ENCODE measurements around the gene PTGDR. TPM values are rescaled to one million over a fixed set of nuclear protein-coding genes. Genes with fewer than 3 reads are reported as not detected.

Gene PTGDR
- total RNA-seq, 1 donor from 2014 or later: not detected

DNA sequence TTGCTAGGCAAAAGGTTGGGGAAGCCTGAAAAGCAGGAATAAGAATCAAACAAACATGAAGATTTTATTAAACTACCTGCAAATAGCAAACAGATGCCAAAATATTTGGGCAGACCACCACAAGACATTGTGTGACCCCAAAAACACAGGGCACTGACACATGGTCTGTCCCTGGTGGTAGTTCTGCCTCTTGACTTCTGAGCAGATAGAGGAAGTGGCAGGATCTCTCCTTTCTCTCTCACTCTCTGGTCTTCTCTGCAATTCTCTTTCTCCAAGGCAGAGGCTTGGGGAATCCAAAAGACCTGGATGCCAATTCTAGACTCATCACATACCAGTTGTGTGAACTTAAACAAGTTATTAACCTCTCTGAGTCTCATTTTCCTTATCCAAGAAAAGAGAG lies 4.3 kb upstream of the PTGDR start:
- DNase-seq (ENCODE audit: low read depth in 2 of 2): no peak

DNA sequence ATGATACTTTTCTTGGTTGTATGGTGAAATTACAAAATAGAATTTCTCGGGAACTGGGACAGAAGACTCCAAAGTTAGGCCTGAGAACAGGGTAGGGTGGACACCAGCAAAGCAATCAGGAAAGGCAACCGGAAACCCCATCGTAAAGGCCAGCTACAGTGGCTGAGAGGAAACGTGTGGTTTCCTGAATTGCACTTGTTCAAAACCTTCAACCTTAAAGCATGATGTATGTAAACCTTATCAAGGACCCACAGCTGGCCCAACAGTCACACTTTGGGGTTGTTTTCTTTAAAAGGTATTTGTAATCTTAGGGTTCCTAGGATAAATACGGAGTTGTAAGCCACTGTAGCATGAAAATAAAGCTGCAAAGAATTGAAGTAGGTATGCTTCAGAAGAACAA lies 2.2 kb upstream of the PTGDR start:
- peak in 1 of 2 donors; percentile 47 for DNase-seq (ENCODE audit: low read depth in 2 of 2)

DNA sequence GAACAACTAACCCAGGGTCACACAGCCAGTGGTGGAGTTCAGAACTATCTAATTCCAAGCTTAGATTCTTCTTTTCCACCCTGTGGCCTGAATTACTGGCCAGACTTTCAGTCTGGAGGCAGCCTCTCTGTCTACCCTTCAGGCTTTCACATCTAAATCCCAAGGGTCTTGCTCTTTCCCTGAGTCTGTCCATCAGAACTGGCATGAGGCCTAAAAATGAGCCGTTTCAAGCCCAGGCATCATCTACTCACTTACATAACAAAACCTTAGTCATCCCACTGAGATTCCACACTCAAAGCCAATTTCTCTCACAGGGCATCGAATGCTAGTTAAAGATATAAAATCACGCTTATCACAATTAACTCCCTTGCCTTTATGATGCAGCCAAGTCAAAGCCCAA lies 1.3 kb upstream of the PTGDR start:
- no peak for DNase-seq (ENCODE audit: low read depth in 2 of 2)

DNA sequence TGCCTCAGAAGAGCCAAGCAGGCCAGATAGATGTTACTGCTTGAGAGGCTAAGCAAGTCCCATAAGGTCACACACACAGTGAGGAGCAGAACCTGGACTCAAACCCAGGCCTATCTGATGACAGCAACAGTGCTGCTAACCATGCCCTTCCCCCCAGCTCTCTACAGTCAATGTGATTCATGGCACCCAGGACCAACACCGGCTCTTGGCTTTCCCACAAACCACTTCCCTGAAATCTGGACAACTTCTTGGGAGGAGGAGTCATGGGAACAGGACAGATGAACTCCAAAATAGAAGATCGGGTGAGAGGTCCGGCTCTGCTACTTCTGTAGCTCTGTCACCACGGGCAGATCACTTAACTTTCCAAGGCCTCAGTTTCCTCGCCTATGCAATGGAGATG lies 716 bp upstream of the PTGDR start:
- DNase-seq (ENCODE audit: low read depth in 2 of 2): no peak

DNA sequence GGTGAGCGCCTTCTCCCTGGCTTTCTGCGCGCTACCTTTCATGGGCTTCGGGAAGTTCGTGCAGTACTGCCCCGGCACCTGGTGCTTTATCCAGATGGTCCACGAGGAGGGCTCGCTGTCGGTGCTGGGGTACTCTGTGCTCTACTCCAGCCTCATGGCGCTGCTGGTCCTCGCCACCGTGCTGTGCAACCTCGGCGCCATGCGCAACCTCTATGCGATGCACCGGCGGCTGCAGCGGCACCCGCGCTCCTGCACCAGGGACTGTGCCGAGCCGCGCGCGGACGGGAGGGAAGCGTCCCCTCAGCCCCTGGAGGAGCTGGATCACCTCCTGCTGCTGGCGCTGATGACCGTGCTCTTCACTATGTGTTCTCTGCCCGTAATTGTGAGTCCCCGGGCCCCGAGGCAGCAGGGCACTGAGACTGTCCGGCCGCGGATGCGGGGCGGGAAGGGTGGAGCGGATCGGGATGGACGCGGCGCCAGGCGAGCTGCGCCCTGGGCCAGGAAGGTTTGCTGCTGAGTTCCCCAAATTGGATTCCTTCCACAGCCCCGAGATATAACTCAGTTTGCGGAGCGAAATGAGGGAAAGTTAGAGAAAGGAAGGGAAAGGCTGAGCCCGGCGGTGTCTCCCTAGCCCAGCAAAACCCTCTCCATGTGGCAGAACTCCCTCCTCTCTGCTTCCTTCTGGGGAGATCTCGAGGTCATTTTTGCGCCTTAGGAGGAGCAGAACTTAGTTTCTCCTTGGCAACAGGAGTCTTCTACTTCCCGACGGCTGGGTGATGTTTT lies 972 bp downstream of the PTGDR start:
- no peak for DNase-seq (ENCODE audit: low read depth in 2 of 2)

DNA sequence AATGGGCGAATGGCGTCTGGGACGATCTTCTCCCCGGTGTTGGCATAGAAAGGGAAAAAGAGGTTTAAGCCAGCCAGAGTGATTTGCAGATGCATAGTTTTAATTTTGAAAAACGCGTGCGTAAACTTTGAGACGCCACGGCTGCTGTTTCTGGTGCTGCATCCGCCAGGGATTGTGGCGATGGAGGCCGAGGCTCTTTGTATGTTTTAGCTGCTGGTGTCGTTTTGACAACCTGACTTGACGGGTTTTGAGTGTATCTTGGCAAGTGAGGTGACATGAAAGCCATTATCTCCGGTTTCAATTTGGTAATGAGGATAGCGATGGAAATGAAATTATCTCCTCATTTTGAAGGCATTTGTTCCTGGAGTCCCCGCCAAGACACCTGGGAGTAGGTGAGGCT lies 1.6 kb downstream of the PTGDR start:
- no peak for DNase-seq (ENCODE audit: low read depth in 2 of 2)

DNA sequence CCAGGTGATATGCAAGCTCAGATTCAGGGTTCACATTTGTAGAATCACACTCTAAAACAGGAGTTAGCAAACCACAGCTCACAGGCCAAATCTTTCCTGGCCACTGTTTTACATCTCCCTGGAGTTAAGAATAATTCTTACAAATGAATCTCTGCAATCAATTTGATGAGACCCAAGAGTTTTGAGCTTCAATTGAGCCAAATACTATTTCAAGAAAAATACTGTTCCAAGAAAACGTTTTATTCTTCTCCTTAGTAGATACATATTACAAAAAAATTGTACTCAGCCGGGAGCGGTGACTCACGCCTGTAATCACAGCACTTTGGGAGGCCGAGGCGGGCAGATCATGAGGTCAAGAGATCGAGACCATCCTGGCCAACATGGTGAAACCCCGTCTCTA lies 2.5 kb downstream of the PTGDR start:
- no peak for DNase-seq (ENCODE audit: low read depth in 2 of 2)

DNA sequence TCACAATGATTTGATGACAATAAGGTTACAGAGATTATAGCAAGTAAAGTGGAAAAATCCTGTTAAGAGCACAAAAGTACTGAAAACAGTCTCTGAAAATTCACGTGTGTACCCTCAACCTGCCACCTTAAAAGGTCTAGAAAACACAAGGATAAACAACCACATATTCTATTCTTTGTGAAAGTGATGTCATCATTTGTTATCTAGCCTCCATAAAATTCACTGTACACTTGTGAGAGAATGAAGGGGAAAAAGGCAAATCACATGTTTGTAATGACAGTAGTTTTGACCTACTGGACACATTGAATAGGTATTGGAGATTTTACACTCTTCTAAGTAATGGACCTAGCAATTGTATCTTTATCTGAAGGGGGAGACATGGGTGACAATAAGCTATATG lies 4.0 kb downstream of the PTGDR start:
- DNase-seq (ENCODE audit: low read depth in 2 of 2): no peak

DNA sequence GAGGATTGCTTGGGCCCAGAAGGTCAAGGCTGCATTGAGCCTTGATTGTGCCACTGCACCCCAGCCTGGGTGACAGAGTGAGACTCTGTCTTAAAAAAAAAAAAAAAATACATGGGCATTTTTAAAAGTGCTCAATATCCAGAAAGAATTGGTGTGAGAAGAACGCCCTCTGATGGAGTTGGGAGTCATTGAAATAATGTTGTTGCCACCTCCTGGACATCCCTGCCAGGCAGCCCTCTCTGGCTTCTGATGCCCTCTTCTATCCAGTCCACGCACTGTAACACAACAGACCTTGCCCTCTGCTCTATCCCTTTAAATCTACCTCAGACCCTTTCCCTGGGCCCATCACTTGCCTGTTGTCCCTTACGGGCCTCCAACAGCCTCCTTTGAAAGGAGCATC lies 4.9 kb downstream of the PTGDR start:
- DNase-seq (ENCODE audit: low read depth in 2 of 2): peak in 1 of 2 donors; percentile 23

DNA sequence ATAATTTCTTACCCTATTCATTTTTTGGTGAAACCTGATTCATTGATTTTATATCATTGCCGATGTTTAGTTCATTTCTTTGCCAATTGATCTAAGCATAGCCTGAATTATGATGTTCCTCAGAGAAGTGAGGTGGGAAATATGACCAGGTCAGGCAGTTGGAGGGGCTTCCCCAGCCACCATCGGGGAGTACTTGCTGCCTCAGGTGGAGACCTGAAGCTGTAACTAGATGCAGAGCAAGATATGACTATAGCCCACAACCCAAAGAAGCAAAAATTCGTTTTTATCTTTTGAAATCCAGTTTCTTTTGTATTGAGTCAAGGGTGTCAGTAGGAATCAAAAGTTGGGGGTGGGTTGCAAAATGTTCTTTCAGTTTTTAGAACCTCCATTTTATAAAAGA lies 7.9 kb downstream of the PTGDR start:
- no peak for DNase-seq (ENCODE audit: low read depth in 2 of 2)

DNA sequence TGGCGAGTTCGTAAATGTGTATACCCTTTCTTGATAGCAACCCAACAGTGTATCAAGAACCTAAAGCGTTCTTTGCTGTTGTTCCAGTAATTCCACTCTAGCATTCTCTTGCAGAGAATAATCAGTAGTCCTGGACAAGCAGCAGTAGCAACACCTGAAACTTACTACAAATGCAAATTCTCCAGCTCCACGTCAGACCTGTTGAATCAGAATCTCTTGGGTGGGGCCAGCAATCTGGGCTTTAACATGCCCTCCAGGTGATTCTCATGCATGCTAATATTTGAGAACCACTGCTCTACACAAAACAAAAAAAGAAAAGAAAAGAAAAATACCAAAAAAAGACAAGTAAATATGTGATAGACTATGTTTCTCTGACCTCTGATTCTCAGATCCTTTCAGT lies 10.1 kb downstream of the PTGDR start:
- no peak for DNase-seq (ENCODE audit: low read depth in 2 of 2)

DNA sequence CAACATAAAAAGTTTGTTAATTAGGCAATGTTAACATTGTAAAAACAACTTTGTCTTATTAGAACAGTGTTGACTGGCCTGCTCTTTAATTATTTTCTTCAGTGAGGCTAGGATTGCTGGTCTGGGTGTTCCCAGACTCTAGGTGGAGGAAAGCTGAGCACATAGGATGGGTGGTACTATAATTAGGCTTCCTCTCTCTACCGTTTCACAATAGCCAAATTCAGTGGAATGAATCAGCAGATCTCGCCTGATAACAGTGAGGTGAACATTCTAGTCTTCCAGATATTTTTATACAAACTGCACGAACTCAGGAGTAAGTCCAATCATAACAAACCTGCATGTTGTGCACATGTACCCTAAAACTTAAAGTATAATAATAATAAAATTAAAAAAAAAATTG lies 11.9 kb downstream of the PTGDR start:
- peak in 1 of 2 donors; percentile 7 for DNase-seq (ENCODE audit: low read depth in 2 of 2)

DNA sequence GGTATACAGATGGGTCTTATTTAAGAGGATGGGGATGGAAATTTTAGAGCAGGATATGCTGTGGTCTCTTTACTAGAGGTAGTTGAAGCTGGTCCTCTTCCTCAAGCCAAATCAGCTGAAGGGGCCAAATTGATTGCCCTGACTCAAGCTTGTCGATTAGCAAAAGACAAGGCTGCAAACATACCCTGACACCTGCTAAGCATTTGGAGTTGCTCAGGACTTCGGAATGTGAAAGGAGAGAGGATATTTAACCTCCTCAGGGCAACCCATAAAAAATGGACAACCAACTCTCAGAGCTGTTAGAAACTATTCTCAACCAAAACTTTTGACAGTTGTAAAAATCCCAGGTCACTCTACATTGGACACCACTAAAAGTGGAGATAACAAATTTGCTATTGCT lies 15.6 kb downstream of the PTGDR start:
- DNase-seq (ENCODE audit: low read depth in 2 of 2): no peak

DNA sequence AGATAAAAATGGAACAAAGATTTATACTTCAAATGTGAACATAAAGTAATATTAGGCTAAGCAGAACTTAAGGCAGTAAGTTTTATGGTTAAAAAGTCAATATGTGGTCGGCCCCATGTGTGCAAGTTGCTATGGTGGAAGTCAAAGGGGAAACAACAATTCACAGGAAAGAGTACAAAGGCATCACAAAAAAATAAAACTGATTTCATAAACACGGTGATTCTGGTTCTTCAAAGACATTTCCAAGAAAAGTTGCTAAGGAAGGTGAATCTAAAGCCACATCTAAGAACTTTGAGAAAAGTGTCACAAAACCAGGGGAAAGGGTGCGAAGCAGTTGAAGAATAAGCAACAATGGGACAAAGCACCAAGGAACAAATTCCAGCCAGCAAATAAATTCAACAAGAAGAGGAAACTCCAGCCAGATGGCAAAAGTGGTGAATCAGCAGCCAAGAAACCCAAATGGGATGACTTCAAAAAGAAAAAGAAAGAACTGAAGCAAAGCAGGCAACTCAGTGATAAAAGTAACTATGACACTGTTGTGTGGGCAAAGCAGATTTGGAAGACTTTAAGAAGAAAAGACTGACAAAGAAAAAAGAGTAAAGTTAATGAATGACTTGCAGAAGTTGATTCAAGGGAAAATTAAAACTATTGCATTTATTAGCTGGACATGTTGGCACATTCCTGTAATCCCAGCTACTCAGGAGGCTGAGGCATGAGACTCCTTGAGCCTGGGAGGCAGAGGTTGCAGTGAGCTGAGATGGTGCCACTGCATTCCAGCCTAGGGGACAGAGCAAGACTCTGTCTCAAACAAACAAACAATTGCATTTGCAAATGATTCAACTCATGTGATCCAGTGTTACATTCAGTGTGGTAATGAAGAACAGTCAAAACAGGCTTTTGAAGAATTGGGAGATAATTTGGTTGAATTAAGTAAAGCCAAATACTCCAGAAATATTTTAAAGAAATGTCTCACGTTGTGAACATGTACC lies 19.5 kb downstream of the PTGDR start:
- DNase-seq (ENCODE audit: low read depth in 2 of 2): no peak

DNA sequence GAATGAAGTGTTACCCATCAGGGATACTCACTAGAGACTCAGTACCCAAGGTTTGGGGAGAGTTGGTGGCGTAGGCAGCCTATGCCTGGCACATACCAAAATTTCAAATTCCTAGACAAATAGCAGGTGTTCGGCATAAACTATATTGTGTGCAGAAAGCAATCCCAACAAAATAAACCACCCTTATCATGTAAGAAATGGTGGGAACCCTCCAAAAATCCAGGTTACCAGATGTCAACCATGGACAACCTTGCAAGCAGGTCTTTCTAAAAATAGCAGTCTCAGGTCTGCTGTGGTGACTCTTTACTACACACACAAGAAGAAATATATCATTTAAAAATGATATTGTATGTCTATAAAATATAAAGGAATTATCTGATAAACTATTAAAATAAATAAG lies 28.9 kb downstream of the PTGDR start:
- no peak for DNase-seq (ENCODE audit: low read depth in 2 of 2)

DNA sequence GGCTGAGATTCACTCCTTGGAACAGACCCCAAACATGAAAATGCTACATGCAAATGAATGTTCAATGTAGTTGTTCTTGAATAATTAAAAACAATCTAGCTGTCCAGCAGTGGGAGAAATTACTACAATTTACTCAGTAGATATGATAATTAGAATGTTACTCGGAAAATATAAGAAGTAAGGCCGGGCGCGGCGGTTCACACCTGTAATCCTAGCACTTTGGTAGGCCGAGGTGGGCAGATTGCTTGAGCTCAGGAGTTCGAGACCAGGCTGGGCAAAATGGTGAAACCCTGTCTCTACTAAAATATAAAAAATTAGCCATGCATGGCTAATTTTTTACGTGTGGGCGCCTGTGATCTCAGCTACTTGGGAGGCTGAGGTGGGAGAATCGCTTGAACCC lies 31.3 kb downstream of the PTGDR start:
- no peak for DNase-seq (ENCODE audit: low read depth in 2 of 2)

DNA sequence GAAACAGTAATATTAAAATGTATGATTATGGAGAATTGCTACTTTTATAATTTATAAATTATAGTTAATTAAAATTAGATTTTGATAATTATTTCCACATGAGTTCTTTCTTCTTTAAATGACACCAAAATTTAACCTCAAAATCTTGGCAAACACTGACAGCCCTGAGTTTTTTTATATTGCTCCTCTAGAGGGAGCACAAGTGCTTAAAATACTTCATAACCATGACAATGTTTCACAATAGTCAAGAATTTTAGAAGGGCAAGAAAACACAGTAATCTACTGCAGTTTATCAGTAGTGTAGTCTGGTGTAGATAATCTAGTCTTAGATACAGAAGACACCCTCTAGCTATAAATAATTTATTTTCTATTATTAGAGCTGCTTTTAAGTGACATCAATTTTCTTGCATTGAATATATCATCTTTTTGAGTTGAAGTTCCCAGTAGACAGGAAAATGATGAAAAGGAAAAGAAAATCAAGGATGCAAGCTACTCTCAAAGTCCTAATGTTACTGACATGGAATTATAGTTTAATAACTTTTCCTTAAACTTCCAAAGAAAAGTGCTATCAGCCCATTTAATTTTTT lies 32.3 kb downstream of the PTGDR start:
- DNase-seq (ENCODE audit: low read depth in 2 of 2): peak; percentile 26 to 43

DNA sequence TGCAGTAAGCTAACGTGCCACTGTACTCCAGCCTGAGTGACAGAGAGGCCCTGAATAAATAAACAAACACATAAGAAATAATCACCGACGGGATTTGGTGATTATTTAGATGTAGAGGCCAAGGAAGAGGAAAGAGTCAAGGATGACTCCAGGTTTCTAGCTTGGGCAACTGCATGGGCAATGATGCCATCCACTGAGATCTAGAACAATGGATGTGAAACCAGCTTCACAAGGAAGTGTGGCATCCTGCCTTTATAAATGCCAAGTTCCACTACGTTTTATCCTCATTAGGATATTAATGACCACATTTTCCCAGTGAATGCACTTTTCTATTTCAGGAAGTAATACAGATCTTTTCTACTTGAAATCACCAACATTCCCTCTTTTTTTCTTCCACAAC lies 35.7 kb downstream of the PTGDR start:
- no peak for DNase-seq (ENCODE audit: low read depth in 2 of 2)

DNA sequence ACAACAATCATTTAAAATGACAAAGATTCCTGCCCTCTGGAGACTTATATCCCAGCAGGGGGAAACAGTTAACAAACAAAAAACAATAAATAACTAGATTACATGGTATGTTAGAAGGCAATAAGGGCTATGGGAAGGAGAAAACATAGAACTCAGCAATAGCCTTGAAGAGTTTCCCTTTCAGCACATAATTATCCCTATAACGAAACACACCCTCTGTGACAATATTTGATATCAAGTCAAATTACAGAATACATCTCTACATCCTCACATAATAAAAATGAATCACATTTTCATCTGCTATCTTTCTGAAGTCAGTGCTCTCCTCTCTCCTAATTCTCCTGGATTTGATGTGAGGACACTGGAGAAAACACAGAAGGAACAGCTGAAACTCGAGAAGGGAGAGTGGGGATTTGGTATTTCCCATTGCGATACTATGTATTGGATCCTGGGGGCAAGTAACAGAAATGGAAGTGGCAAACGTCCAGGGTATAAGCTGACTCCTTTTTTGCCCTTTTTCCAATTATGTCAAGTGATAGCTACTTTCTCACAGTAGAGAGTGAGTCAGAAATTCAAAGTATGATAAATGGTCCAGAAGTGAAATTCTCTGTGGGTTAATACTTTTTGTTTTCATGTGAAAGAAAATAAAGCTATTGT lies 36.9 kb downstream of the PTGDR start:
- DNase-seq (ENCODE audit: low read depth in 2 of 2): no peak

DNA sequence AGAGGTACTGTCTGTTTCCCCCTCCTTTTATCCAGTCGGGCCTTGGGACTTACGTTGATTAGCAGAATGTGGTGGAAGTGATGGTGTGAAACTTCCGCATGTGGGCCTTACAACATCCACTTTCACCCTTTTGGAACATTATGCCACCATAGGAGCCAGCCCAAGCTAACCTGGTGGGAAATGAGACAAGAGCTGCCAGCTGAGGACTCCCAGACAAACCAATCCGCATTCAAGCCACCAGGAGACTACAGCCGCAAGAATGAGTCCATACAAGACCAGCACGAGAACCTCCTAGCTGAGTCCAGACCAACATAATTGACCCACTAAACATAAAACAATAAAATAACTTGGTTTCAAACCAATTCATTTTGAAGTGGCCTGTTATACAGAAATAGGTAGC lies 37.5 kb downstream of the PTGDR start:
- no peak for DNase-seq (ENCODE audit: low read depth in 2 of 2)

DNA sequence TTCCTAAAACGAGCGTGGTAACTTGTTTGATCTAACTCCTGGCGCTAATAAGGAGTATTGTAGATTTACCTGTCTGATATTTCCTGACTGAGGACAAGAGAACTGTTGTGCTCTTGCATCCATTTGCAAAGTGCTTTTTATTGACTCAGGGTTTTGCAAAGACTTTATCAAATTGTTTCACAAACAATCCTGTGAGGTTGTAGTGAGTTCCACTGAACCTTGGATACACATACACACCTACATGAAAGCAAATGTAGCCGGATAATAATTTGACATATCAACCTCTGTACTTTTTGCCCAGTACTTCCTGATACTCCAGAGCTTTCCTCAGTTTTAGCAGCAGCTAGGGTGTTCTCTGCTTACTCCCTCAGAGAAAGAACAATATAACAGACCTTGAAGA lies 39.9 kb downstream of the PTGDR start:
- DNase-seq (ENCODE audit: low read depth in 2 of 2): no peak

DNA sequence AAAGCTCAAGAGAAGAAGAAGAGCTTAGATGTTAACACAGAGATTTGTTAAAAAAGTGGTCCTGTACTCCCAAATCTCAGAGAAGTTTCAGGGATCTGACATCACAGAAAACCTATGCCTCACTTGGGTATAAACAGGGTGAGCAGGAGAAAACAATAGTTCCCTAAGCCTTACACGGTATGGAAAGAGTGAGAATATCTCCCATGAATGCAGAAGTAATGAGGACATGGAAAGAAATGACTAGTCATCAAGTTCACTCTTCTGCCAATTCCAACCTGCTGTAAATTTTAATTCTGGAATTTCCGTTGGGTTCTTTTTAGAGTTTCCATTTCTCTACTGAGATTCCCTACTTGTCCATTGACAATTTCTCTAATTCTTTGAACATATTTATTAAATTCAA lies 40.4 kb downstream of the PTGDR start:
- DNase-seq (ENCODE audit: low read depth in 2 of 2): peak in 1 of 2 donors; percentile 3

All from dermis microvascular lymphatic vessel endothelial cell (primary cell).